Keratinocyte (primary cell): ENCODE results near the gene RETREG2. TPM values are rescaled to one million over a fixed set of nuclear protein-coding genes. Genes with fewer than 3 reads are reported as not detected.

ENCODE experiments used
- DNase-seq: peaks from one replicate; pipeline ENCODE4 v3.0.0-alpha.2; 2011; ENCODE audit warnings: low read depth, missing footprints, low spot score
- FAIRE-seq: peaks from 2 replicates; lab custom pipeline; 2011; peaks lifted over from hg19 to GRCh38; lab: Jason Lieb, UNC
- H2AFZ ChIP-seq: 2 replicates; pipeline ENCODE4 v1.6.0; 2012; ENCODE audit warnings: low read length, control low read depth, inconsistent platforms; ENCODE audit not compliant: control insufficient read depth
- H3K27ac ChIP-seq: 2 replicates; pipeline ENCODE4 v1.5.1; 2011; ENCODE audit warnings: low read length; ENCODE audit not compliant: control insufficient read depth, insufficient read depth
- H3K27me3 ChIP-seq: 3 replicates; pipeline ENCODE4 v1.6.0; 2011; ENCODE audit warnings: low read length; ENCODE audit not compliant: control insufficient read depth, insufficient read depth; ENCODE audit errors: extremely low read depth
- H3K36me3 ChIP-seq, 2 experiments: 2 replicates in 1 of 2; 3 replicates in 1 of 2; pipeline ENCODE4 v1.5.1; 2011; ENCODE audit warnings: low read length in 2 of 2, mild to moderate bottlenecking in 1 of 2; ENCODE audit not compliant: control insufficient read depth in 2 of 2, insufficient read depth in 2 of 2; ENCODE audit errors: extremely low read depth in 1 of 2
- H3K4me1 ChIP-seq: 3 replicates; pipeline ENCODE4 v1.5.1; 2011; ENCODE audit warnings: low read length; ENCODE audit not compliant: control insufficient read depth, insufficient read depth; ENCODE audit errors: extremely low read depth
- H3K4me2 ChIP-seq: 3 replicates; pipeline ENCODE4 v1.6.0; 2011; ENCODE audit warnings: low read depth, low read length; ENCODE audit not compliant: control insufficient read depth, insufficient read depth; ENCODE audit errors: extremely low read depth
- H3K4me3 ChIP-seq, 3 experiments: fragments of 200-600 bp in 1 of 3; sonication (generic) in 1 of 3; 2 replicates in 2 of 3; 3 replicates in 1 of 3; pipeline ENCODE4 v1.5.1; 2011 to 2016; ENCODE audit warnings: low read length in 3 of 3, mild to moderate bottlenecking in 3 of 3, control low read depth in 2 of 3, inconsistent platforms in 1 of 3, low read depth in 1 of 3, mixed read lengths in 1 of 3, mixed run types in 1 of 3, moderate library complexity in 1 of 3; ENCODE audit not compliant: control insufficient read depth in 2 of 3, insufficient read depth in 2 of 3; ENCODE audit errors: extremely low read depth in 1 of 3
- H3K79me2 ChIP-seq: 2 replicates; pipeline ENCODE4 v1.6.0; 2012; ENCODE audit warnings: low read length; ENCODE audit not compliant: control insufficient read depth, insufficient read depth
- H3K9ac ChIP-seq: 3 replicates; pipeline ENCODE4 v1.6.0; 2011; ENCODE audit warnings: low read length; ENCODE audit not compliant: control insufficient read depth, insufficient read depth; ENCODE audit errors: extremely low read depth
- H3K9me1 ChIP-seq: 3 replicates; pipeline ENCODE4 v1.6.0; 2011; ENCODE audit warnings: low read length; ENCODE audit not compliant: control insufficient read depth, insufficient read depth; ENCODE audit errors: extremely low read depth
- H3K9me3 ChIP-seq: 2 replicates; pipeline ENCODE4 v1.5.1; 2012; ENCODE audit warnings: low read depth, low read length; ENCODE audit not compliant: control insufficient read depth
- H4K20me1 ChIP-seq: 3 replicates; pipeline ENCODE4 v1.6.0; 2011; ENCODE audit warnings: low read length; ENCODE audit not compliant: control insufficient read depth, insufficient read depth; ENCODE audit errors: extremely low read depth
- CTCF ChIP-seq, 3 experiments: IDR thresholded peaks in 1 of 3; conservative IDR thresholded peaks in 1 of 3; optimal IDR thresholded peaks in 1 of 3; 2 replicates in 2 of 3; 3 replicates in 1 of 3; pipeline versions ENCODE3 to v1.5.1; 2011; ENCODE audit warnings: low read length in 3 of 3, mild to moderate bottlenecking in 3 of 3, moderate library complexity in 2 of 3, control low read depth in 1 of 3, inconsistent platforms in 1 of 3; ENCODE audit not compliant: insufficient read depth in 2 of 3; ENCODE audit errors: extremely low read depth in 1 of 3
- EZH2 ChIP-seq: IDR thresholded peaks from one replicate; pipeline ENCODE4 v1.6.1; 2012; ENCODE audit warnings: inconsistent platforms, mild to moderate bottlenecking, low read length, moderate library complexity
- dilution Hi-C: fragments of 300-500 bp; cut with MboI; formaldehyde crosslinking; loops from one replicate; pipeline ENCODE4 v1.7.0; 2020; ENCODE audit warnings: low sequenced_read_pairs; ENCODE audit not compliant: extremely low pct_ligation_motif_present
- polyA plus RNA-seq, 5 experiments: library from polyadenylated mRNA; depleted of rRNA in 3 of 5; stranded (reverse) in 3 of 5; stranded (forward) in 1 of 5; unstranded in 1 of 5; fragments of >200 nt; gene quantifications; 1 replicate in 1 of 5; 2 replicates in 3 of 5; 3 replicates in 1 of 5; pipeline versions ENCODE4 v1.2.1 to v1.2.3, GENCODE V29; 2011 to 2012; ENCODE audit warnings: missing spikeins in 2 of 5, low read depth in 1 of 5, low replicate concordance in 1 of 5

The RETREG2 gene
- polyA plus RNA-seq, 1 donor (not counting 4 experiments of a cell fraction or from before 2014, with no cell fraction given), result 45.8 TPM

- TF ChIP-seq CTCF (optimal IDR thresholded peaks at IDR 0.05 in 1 of 3, IDR thresholded peaks at IDR 0.05 in 1 of 3, conservative IDR thresholded peaks at IDR 0.05 in 1 of 3; ENCODE audit: extremely low read depth in 1 of 3, insufficient read depth in 2 of 3, low read length in 3 of 3) (no peak), EZH2 (no peak)
- no peaks in the 10 kb centered on the region for H3K27me3 ChIP-seq
- dilution Hi-C loops, result no loop called here
Measured at GRCh38 chr2:219214786-219215185, 36.7 kb downstream of the RETREG2 start.

GRCh38 chr2:219215871-219216534, 37.9 kb downstream of the RETREG2 start:
- no peak overlapping the region for H3K9ac ChIP-seq
- H3K36me3 ChIP-seq, result peaks cover 17 to 33% of the 10 kb centered on the region in 2 experiments
- FAIRE-seq, result no peak
- H3K27ac ChIP-seq, result no peak overlapping the region
- no peak overlapping the region for H3K4me2 ChIP-seq
- H3K27me3 ChIP-seq, result no peaks in the 10 kb centered on the region
- dilution Hi-C loops, result no loop called here
- H4K20me1 ChIP-seq, result no peaks in the 10 kb centered on the region
- no peaks in the 10 kb centered on the region for H3K79me2 ChIP-seq
- H2AFZ ChIP-seq, result no peak overlapping the region
- no peak for DNase-seq
- no peaks in the 10 kb centered on the region for H3K9me1 ChIP-seq
- TF ChIP-seq EZH2 (no peak), CTCF (optimal IDR thresholded peaks at IDR 0.05 in 1 of 3, IDR thresholded peaks at IDR 0.05 in 1 of 3, conservative IDR thresholded peaks at IDR 0.05 in 1 of 3; ENCODE audit: extremely low read depth in 1 of 3, insufficient read depth in 2 of 3, low read length in 3 of 3) (no peak)
- H3K4me1 ChIP-seq, result peaks cover 18% of the 10 kb centered on the region
- H3K4me3 ChIP-seq, result no peak overlapping the region
- H3K9me3 ChIP-seq, result no peaks in the 10 kb centered on the region

More at GRCh38 chr2:219214786-219215185, 36.7 kb downstream of the RETREG2 start:
- H2AFZ ChIP-seq, result no peak overlapping the region
- H3K4me2 ChIP-seq, result no peak overlapping the region
- H3K27ac ChIP-seq, result no peak overlapping the region
- no peak overlapping the region for H3K9ac ChIP-seq
- DNase-seq (no peak), FAIRE-seq (no peak)
- no peaks in the 10 kb centered on the region for H3K9me3 ChIP-seq
- peaks cover 11 to 25% of the 10 kb centered on the region in 2 experiments for H3K36me3 ChIP-seq
- H4K20me1 ChIP-seq, result no peaks in the 10 kb centered on the region
- no peaks in the 10 kb centered on the region for H3K79me2 ChIP-seq
- H3K4me1 ChIP-seq, result peaks cover 18% of the 10 kb centered on the region
- H3K4me3 ChIP-seq, result no peak overlapping the region
- H3K9me1 ChIP-seq, result no peaks in the 10 kb centered on the region
